ENCODE data around the gene SNW1.

DNA sequence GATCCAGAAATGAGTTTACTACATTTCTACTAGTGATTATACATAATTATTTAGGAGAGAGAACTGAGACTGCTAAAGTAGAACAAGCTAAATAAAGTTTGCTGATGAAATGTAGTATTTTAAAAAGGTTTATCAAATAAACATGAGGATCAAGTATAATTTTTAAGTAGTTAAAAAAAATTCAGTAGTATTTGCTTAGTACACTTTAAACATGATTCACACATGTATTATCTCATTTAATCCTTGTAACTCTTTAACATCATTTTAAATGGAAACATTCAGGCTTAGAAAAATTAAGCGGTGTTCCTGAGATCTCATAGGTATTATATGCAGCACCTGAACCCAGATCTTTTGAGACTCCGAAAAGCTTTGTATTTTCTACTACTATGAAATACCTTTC lies 8.7 kb downstream of the SNW1 start:
- TF ChIP-seq, protein P1, sequence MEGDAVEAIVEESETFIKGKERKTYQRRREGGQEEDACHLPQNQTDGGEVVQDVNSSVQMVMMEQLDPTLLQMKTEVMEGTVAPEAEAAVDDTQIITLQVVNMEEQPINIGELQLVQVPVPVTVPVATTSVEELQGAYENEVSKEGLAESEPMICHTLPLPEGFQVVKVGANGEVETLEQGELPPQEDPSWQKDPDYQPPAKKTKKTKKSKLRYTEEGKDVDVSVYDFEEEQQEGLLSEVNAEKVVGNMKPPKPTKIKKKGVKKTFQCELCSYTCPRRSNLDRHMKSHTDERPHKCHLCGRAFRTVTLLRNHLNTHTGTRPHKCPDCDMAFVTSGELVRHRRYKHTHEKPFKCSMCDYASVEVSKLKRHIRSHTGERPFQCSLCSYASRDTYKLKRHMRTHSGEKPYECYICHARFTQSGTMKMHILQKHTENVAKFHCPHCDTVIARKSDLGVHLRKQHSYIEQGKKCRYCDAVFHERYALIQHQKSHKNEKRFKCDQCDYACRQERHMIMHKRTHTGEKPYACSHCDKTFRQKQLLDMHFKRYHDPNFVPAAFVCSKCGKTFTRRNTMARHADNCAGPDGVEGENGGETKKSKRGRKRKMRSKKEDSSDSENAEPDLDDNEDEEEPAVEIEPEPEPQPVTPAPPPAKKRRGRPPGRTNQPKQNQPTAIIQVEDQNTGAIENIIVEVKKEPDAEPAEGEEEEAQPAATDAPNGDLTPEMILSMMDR (IDR thresholded peaks at IDR 0.05): no peak
- TF ChIP-seq POLR2A (IDR thresholded peaks at IDR 0.05): no peak
